A549 (cell line): ENCODE results near the gene FAM76A. TPM values are rescaled to one million over a fixed set of nuclear protein-coding genes. Genes with fewer than 3 reads are reported as not detected.
"Not testable (repeated sequence)": the region's sequence is repeated elsewhere in the genome, so short reads cannot be mapped to it uniquely, and the experiment has no call there.

ENCODE experiments used
- ATAC-seq, 2 experiments: fragments of 200-7000 bp in 1 of 2; fragments of >200 bp in 1 of 2; cut with Nextera tagmentation in 1 of 2; cut with Tn5 transposase in 1 of 2; 3 replicates each; pipeline versions ENCODE4 v1.8.0 to v1.9.1; 2018 to 2020; ENCODE audit warnings: mild to moderate bottlenecking in 1 of 2, moderate library complexity in 1 of 2
- CTCF ChIA-PET: fragments of 300-600 bp; sonication (Branson Sonifier 250); formaldehyde crosslinking; extraction: SDS; loops from one replicate; lab custom pipeline; 2021; ENCODE audit warnings: antibody characterized with exemption, inconsistent platforms; lab: Yijun Ruan, JAX
- POLR2A ChIA-PET: fragments of 350-600 bp; formaldehyde crosslinking; extraction: SDS; loops from one replicate; lab custom pipeline; 2021; ENCODE audit warnings: antibody characterized with exemption, inconsistent platforms; lab: Yijun Ruan, JAX
- DNase-seq, 2 experiments: peaks; one replicate each; pipeline versions ENCODE4 v3.0.0 to v3.0.0-alpha.2; 2011 to 2016; ENCODE audit warnings: low read depth in 1 of 2, low spot score in 1 of 2
- FAIRE-seq: peaks from 2 replicates; lab custom pipeline; 2011; peaks lifted over from hg19 to GRCh38; lab: Jason Lieb, UNC
- H3K27ac ChIP-seq, 2 experiments: fragments of >200 bp; sonication (Bioruptor Twin); formaldehyde crosslinking; 3 replicates each; pipeline ENCODE4 v1.5.1; 2016 to 2017
- H3K4me1 ChIP-seq: fragments of >200 bp; sonication (Bioruptor Twin); formaldehyde crosslinking; 3 replicates; pipeline ENCODE4 v1.6.1; 2016
- H3K4me2 ChIP-seq: fragments of >200 bp; sonication (Bioruptor Twin); formaldehyde crosslinking; 3 replicates; pipeline ENCODE4 v1.6.1; 2016
- H3K4me3 ChIP-seq: fragments of >200 bp; sonication (Bioruptor Twin); formaldehyde crosslinking; 3 replicates; pipeline ENCODE4 v1.5.1; 2016
- H3K9me3 ChIP-seq: fragments of >200 bp; sonication (Bioruptor Twin); formaldehyde crosslinking; 3 replicates; pipeline ENCODE4 v1.6.1; 2016
- ATOH8 ChIP-seq: fragments of 250-450 bp; sonication (Bioruptor Pico); IDR thresholded peaks from 2 replicates; pipeline ENCODE4 v1.5.0; 2020; ENCODE audit warnings: low read depth, mild to moderate bottlenecking, moderate library complexity
- BHLHE40 ChIP-seq: IDR thresholded peaks from 2 replicates; pipeline ENCODE4 v1.6.1; 2012; ENCODE audit warnings: low read depth, low read length, inconsistent platforms
- CBX2 ChIP-seq: fragments of 200-600 bp; sonication (generic); IDR thresholded peaks from 2 replicates; pipeline ENCODE4 v1.6.1; 2016; ENCODE audit warnings: low read depth, mild to moderate bottlenecking, borderline replicate concordance
- CHD2 ChIP-seq: fragments of 150-350 bp; IDR thresholded peaks from 2 replicates; pipeline ENCODE4 v1.6.1; 2014; ENCODE audit warnings: low read length; ENCODE audit not compliant: partially characterized antibody
- CHD4 ChIP-seq: fragments of 200-600 bp; sonication (generic); IDR thresholded peaks from 2 replicates; pipeline ENCODE4 v1.6.1; 2016; ENCODE audit warnings: antibody characterized with exemption, mild to moderate bottlenecking, borderline replicate concordance
- EHF ChIP-seq: fragments of 250-450 bp; sonication (Bioruptor Pico); IDR thresholded peaks from 2 replicates; pipeline ENCODE4 v1.5.0; 2020; ENCODE audit warnings: mild to moderate bottlenecking
- EHMT2 ChIP-seq: fragments of 200-600 bp; sonication (generic); IDR thresholded peaks from 2 replicates; pipeline ENCODE4 v1.6.1; 2016; ENCODE audit warnings: antibody characterized with exemption, low read depth, mild to moderate bottlenecking, moderate library complexity
- ELK1 ChIP-seq: fragments of 150-350 bp; IDR thresholded peaks from 2 replicates; pipeline ENCODE4 v1.6.1; 2014; ENCODE audit warnings: low read depth, mild to moderate bottlenecking, low read length
- EP300 ChIP-seq, 2 experiments: fragments of >200 bp; sonication (Bioruptor Twin); formaldehyde crosslinking; IDR thresholded peaks; 2 replicates in 1 of 2; 3 replicates in 1 of 2; pipeline ENCODE4 v1.6.1; 2016 to 2017
- ESRRA ChIP-seq: fragments of 150-350 bp; IDR thresholded peaks from 2 replicates; pipeline ENCODE4 v1.6.1; 2014; ENCODE audit warnings: mild to moderate bottlenecking, low read length, borderline replicate concordance
- FOSB ChIP-seq: fragments of 250-450 bp; sonication (Bioruptor Pico); IDR thresholded peaks from 2 replicates; pipeline ENCODE4 v1.5.0; 2020; ENCODE audit warnings: mild to moderate bottlenecking, moderate library complexity
- FOSL2 ChIP-seq, 2 experiments: fragments of 450-650 bp in 1 of 2; fragments of >200 bp in 1 of 2; sonication (Bioruptor Twin) in 1 of 2; formaldehyde crosslinking; IDR thresholded peaks; 2 replicates each; pipeline versions ENCODE4 v1.5.0 to v1.6.1; 2016 to 2020; ENCODE audit warnings: mild to moderate bottlenecking in 1 of 2, moderate library complexity in 1 of 2
- HDAC2 ChIP-seq: fragments of 200-600 bp; sonication (generic); IDR thresholded peaks from 2 replicates; pipeline ENCODE4 v1.6.1; 2016
- HOXA7 ChIP-seq: fragments of 250-450 bp; sonication (Bioruptor Pico); IDR thresholded peaks from 2 replicates; pipeline ENCODE4 v1.5.0; 2020; ENCODE audit warnings: mild to moderate bottlenecking, moderate library complexity
- HOXB13 ChIP-seq: fragments of 250-450 bp; sonication (Bioruptor Pico); IDR thresholded peaks from 2 replicates; pipeline ENCODE4 v1.5.0; 2020; ENCODE audit warnings: low read depth, mild to moderate bottlenecking, moderate library complexity
- HOXB5 ChIP-seq: fragments of 250-450 bp; sonication (Bioruptor Pico); IDR thresholded peaks from 2 replicates; pipeline ENCODE4 v1.5.0; 2020; ENCODE audit warnings: mild to moderate bottlenecking, moderate library complexity
- JUN ChIP-seq, 2 experiments: fragments of >200 bp; sonication (Bioruptor Twin); formaldehyde crosslinking; IDR thresholded peaks; 2 replicates in 1 of 2; 3 replicates in 1 of 2; pipeline ENCODE4 v1.6.1; 2016 to 2017
- JUNB ChIP-seq: fragments of >200 bp; sonication (Bioruptor Twin); formaldehyde crosslinking; IDR thresholded peaks from 2 replicates; pipeline ENCODE4 v1.6.1; 2016
- KDM1A ChIP-seq: fragments of 200-600 bp; sonication (generic); IDR thresholded peaks from 2 replicates; pipeline ENCODE4 v1.6.1; 2016; ENCODE audit warnings: low read depth, mild to moderate bottlenecking
- KDM5A ChIP-seq: fragments of 200-600 bp; sonication (generic); IDR thresholded peaks from 2 replicates; pipeline ENCODE4 v1.6.1; 2016; ENCODE audit warnings: antibody characterized with exemption, mild to moderate bottlenecking
- MAFK ChIP-seq: fragments of 450-650 bp; IDR thresholded peaks from 2 replicates; pipeline ENCODE4 v1.6.1; 2014; ENCODE audit not compliant: partially characterized antibody
- NFE2L2 ChIP-seq: fragments of 150-350 bp; conservative IDR thresholded peaks from 2 replicates; pipeline ENCODE4 v1.6.1; 2014; ENCODE audit warnings: low read length
- NPAS2 ChIP-seq: fragments of 250-450 bp; sonication (Bioruptor Pico); IDR thresholded peaks from 2 replicates; pipeline ENCODE4 v1.8.0; 2022; ENCODE audit warnings: mild to moderate bottlenecking, moderate library complexity, borderline replicate concordance
- NR3C1 ChIP-seq: fragments of >200 bp; sonication (Bioruptor Twin); formaldehyde crosslinking; IDR thresholded peaks from 3 replicates; pipeline ENCODE4 v1.6.1; 2017
- POLR2A ChIP-seq: IDR thresholded peaks from 2 replicates; pipeline ENCODE4 v1.6.1; 2012; ENCODE audit warnings: mild to moderate bottlenecking, low read length
- POLR2AphosphoS2 ChIP-seq: conservative IDR thresholded peaks from 2 replicates; pipeline ENCODE4 v1.6.1; 2012; ENCODE audit warnings: low read length, improper control_type of control experiment, inconsistent platforms
- RARB ChIP-seq: fragments of 250-450 bp; sonication (Bioruptor Pico); IDR thresholded peaks from 2 replicates; pipeline ENCODE4 v1.8.0; 2021; ENCODE audit warnings: mild to moderate bottlenecking, moderate library complexity
- ZFP36 ChIP-seq: fragments of 450-650 bp; IDR thresholded peaks from 2 replicates; pipeline ENCODE4 v1.6.1; 2014; ENCODE audit warnings: borderline replicate concordance; ENCODE audit not compliant: partially characterized antibody
- ZSCAN20 ChIP-seq: fragments of 250-450 bp; sonication (Bioruptor Pico); IDR thresholded peaks from 2 replicates; pipeline ENCODE4 v1.8.0; 2022; ENCODE audit warnings: mild to moderate bottlenecking, moderate library complexity
- WGBS: methylation state at CpG from one replicate; pipeline ENCODE4 v1.1.6; 2017; ENCODE audit errors: missing lambda C conversion rate; 5-methylcytosine and 5-hydroxymethylcytosine counted together
- polyA plus RNA-seq, 4 experiments: library from polyadenylated mRNA; depleted of rRNA in 3 of 4; stranded (reverse); fragments of >200 nt; fragmentation: RNase III in 1 of 4; extraction: RNeasy Plus Mini Kit Qiagen cat#74134 plus additional on column Dnase treatment in 1 of 4; gene quantifications; 2 replicates in 3 of 4; 3 replicates in 1 of 4; pipeline ENCODE4 v1.2.3, GENCODE V29; 2011 to 2017

The FAM76A gene
- polyA plus RNA-seq, 2 of the 4 experiments (the other 2 are of a cell fraction), result 4.8 to 6.5 TPM

GRCh38 chr1:27678747-27679146 is 47.0 kb upstream of the FAM76A start (continued):
- TF ChIP-seq ELK1 (no peak), KDM5A (no peak), POLR2A (no peak), EHF (CRISPR knock-in tag) (no peak), KDM1A (no peak), ZSCAN20 (no peak)

GRCh38 chr1:27680225-27680791 is 45.5 kb upstream of the FAM76A start:
- peak; percentile 73 for TF ChIP-seq ZFP36
- CTCF ChIA-PET, result interaction anchor here (0.6 to 1.2 kb wide), 3 partner anchors 9 to 12 kb away, joined by 3 read pairs; no protein-coding TSS in a partner anchor
- FAIRE-seq, ATAC-seq, DNase-seq, POLR2A ChIA-PET, H3K27ac ChIP-seq, H3K4me1 ChIP-seq, H3K4me2 ChIP-seq, H3K4me3 ChIP-seq: not testable (repeated sequence)
- peaks cover 23% of the 10 kb centered on the region for H3K9me3 ChIP-seq
- 100% methylated on average over 2 of the region's 2 CpGs for WGBS

GRCh38 chr1:27681580-27681979 is 44.2 kb upstream of the FAM76A start:
- FAIRE-seq, H3K27ac ChIP-seq, ATAC-seq, DNase-seq, POLR2A ChIA-PET, H3K4me2 ChIP-seq, CTCF ChIA-PET, H3K4me1 ChIP-seq, H3K4me3 ChIP-seq: not testable (repeated sequence)
- H3K9me3 ChIP-seq, result peaks cover 23% of the 10 kb centered on the region
- WGBS, result 86% methylated on average over 4 of the region's 4 CpGs

GRCh38 chr1:27682351-27682944 is 43.3 kb upstream of the FAM76A start:
- TF ChIP-seq NPAS2 (CRISPR knock-in tag), result no peak
- no peak for TF ChIP-seq HOXB5 (CRISPR knock-in tag)
- TF ChIP-seq RARB, result no peak
- TF ChIP-seq HOXA7 (CRISPR knock-in tag), result no peak
- TF ChIP-seq ESRRA, result no peak
- POLR2A ChIA-PET, result no interaction called here
- H3K4me2 ChIP-seq, result no peak overlapping the region
- FAIRE-seq (no peak), ATAC-seq (no peak), DNase-seq (no peak)
- H3K27ac ChIP-seq, result no peak overlapping the region
- peaks cover 23% of the 10 kb centered on the region for H3K9me3 ChIP-seq
- H3K4me3 ChIP-seq, result no peak overlapping the region
- WGBS, result 54% methylated on average over 5 of the region's 5 CpGs
- no peaks in the 10 kb centered on the region for H3K4me1 ChIP-seq
- CTCF ChIA-PET, result no interaction called here

- Histone ChIP-seq H3K27ac (no peak overlapping the region), H3K9me3 (peaks cover 23% of the 10 kb centered on the region), H3K4me2 (no peak overlapping the region), H3K4me3 (no peak overlapping the region), H3K4me1 (no peaks in the 10 kb centered on the region)
- TF ChIP-seq HDAC2 (no peak), JUN (IDR thresholded peaks at IDR 0.05) (no peak), NFE2L2 (no peak), MAFK (no peak), JUNB (no peak), ATOH8 (CRISPR knock-in tag) (no peak), EHMT2 (no peak), CHD2 (no peak), NR3C1 (no peak), FOSL2 (IDR thresholded peaks at IDR 0.05) (no peak), FOSL2 (CRISPR knock-in tag; IDR thresholded peaks at IDR 0.05) (no peak), BHLHE40 (no peak), CHD4 (no peak), FOSB (CRISPR knock-in tag) (no peak), EP300 (IDR thresholded peaks at IDR 0.05) (no peak), POLR2AphosphoS2 (no peak), CBX2 (no peak), HOXB13 (CRISPR knock-in tag) (no peak)
- ATAC-seq (no peak), DNase-seq (no peak), FAIRE-seq (no peak)
- POLR2A ChIA-PET, result no interaction called here
- 59% methylated on average over 2 of the region's 2 CpGs for WGBS
- CTCF ChIA-PET, result no interaction called here
Measured at GRCh38 chr1:27684176-27684575, 41.6 kb upstream of the FAM76A start.
